HUES6 (cell line): ENCODE measurements around the gene GIMAP6.
A peak's percentile ranks its signal among the peaks of the same experiment; 100 is the strongest.
"Not testable (repeated sequence)": the region's sequence is repeated elsewhere in the genome, so short reads cannot be mapped to it uniquely, and the experiment has no call there.

Source experiments
- H3K27ac ChIP-seq: 2 replicates; pipeline ENCODE4 v1.7.0; 2013; ENCODE audit warnings: low read depth, mild to moderate bottlenecking, low read length, inconsistent platforms
- H3K27me3 ChIP-seq: 2 replicates; pipeline ENCODE4 v1.6.1; 2013; ENCODE audit warnings: low read length; ENCODE audit not compliant: control insufficient read depth, insufficient read depth
- H3K36me3 ChIP-seq: 2 replicates; pipeline ENCODE4 v1.6.1; 2013; ENCODE audit warnings: low read length; ENCODE audit not compliant: control insufficient read depth, insufficient read depth
- H3K4me1 ChIP-seq: 2 replicates; pipeline ENCODE4 v1.6.1; 2013; ENCODE audit warnings: low read length; ENCODE audit not compliant: control insufficient read depth, insufficient read depth
- H3K4me3 ChIP-seq: 2 replicates; pipeline ENCODE4 v1.5.1; 2013; ENCODE audit warnings: low read depth, low read length
- H3K9ac ChIP-seq: one replicate; pipeline ENCODE4 v1.6.1; 2013; ENCODE audit warnings: mild to moderate bottlenecking, low read length
- H3K9me3 ChIP-seq: 2 replicates; pipeline ENCODE4 v1.6.1; 2013; ENCODE audit warnings: low read depth, low read length; ENCODE audit not compliant: control insufficient read depth, insufficient read depth

Gene GIMAP6

GRCh38 chr7:150631866-150632864 lies at the start of gene GIMAP6:
GIMAP6 (minus strand) TSS chr7:150632385; CDS start chr7:150630142, 2,243 bp downstream.
- H3K27me3 ChIP-seq = no peaks in the 10 kb centered on the region; the same call in 1 of the 2 replicates
- H3K4me1 ChIP-seq = no peaks in the 10 kb centered on the region
- no peak within 1 kb of the TSS for H3K4me3 ChIP-seq
- H3K9ac ChIP-seq = no peak within 1 kb of the TSS
- no peaks in the 10 kb centered on the region for H3K36me3 ChIP-seq
- H3K9me3 ChIP-seq = peaks cover 3% of the 10 kb centered on the region
- H3K27ac ChIP-seq = no peak within 1 kb of the TSS

- H3K4me3 ChIP-seq, H3K27ac ChIP-seq, H3K9me3 ChIP-seq, H3K4me1 ChIP-seq, H3K9ac ChIP-seq, H3K36me3 ChIP-seq: not testable (repeated sequence)
- H3K27me3 ChIP-seq = peaks cover 15% of the 10 kb centered on the region; the same call in 1 of the 2 replicates
These were observed 48.2 kb upstream of the GIMAP6 start for GRCh38 chr7:150680364-150680763.

- not testable (repeated sequence) for H3K27ac ChIP-seq, H3K9me3 ChIP-seq, H3K27me3 ChIP-seq, H3K36me3 ChIP-seq, H3K4me1 ChIP-seq, H3K9ac ChIP-seq
- peak overlapping the region; percentile 20; the same call in 1 of the 2 replicates for H3K4me3 ChIP-seq
These were observed 46.4 kb upstream of the GIMAP6 start for GRCh38 chr7:150678601-150679000.

- not testable (repeated sequence) for H3K9me3 ChIP-seq, H3K4me3 ChIP-seq, H3K27ac ChIP-seq, H3K36me3 ChIP-seq, H3K4me1 ChIP-seq, H3K27me3 ChIP-seq, H3K9ac ChIP-seq
These were observed 44.7 kb upstream of the GIMAP6 start for GRCh38 chr7:150676854-150677253.

- H3K27me3 ChIP-seq, H3K36me3 ChIP-seq, H3K27ac ChIP-seq, H3K9me3 ChIP-seq, H3K4me3 ChIP-seq, H3K9ac ChIP-seq, H3K4me1 ChIP-seq: not testable (repeated sequence)
These were observed 44.1 kb upstream of the GIMAP6 start for GRCh38 chr7:150676276-150676675.

GRCh38 chr7:150675714-150676113 lies 43.5 kb upstream of the GIMAP6 start:
- Histone ChIP-seq H3K4me3 (no peak overlapping the region), H3K27ac (no peak overlapping the region), H3K9me3 (no peaks in the 10 kb centered on the region), H3K27me3 (no peaks in the 10 kb centered on the region), H3K4me1 (no peaks in the 10 kb centered on the region), H3K36me3 (no peaks in the 10 kb centered on the region), H3K9ac (no peak overlapping the region)

- not testable (repeated sequence) for H3K27me3 ChIP-seq, H3K36me3 ChIP-seq, H3K27ac ChIP-seq, H3K9ac ChIP-seq, H3K4me3 ChIP-seq, H3K9me3 ChIP-seq, H3K4me1 ChIP-seq
These were observed 39.8 kb upstream of the GIMAP6 start for GRCh38 chr7:150671798-150672585.

GRCh38 chr7:150668977-150669376 lies 36.8 kb upstream of the GIMAP6 start:
- Histone ChIP-seq H3K9me3 (0 out of 2 replicates have a peak, but pooled peaks cover 3% of the 10 kb centered on the region), H3K4me3 (no peak overlapping the region), H3K27me3 (peaks cover 19% of the 10 kb centered on the region), H3K27ac (no peak overlapping the region), H3K36me3 (no peaks in the 10 kb centered on the region), H3K4me1 (no peaks in the 10 kb centered on the region), H3K9ac (no peak overlapping the region)

GRCh38 chr7:150668472-150668911 lies 36.3 kb upstream of the GIMAP6 start:
- Histone ChIP-seq H3K27ac (no peak overlapping the region), H3K9me3 (0 out of 2 replicates have a peak, but pooled peaks cover 3% of the 10 kb centered on the region), H3K27me3 (peaks cover 19% of the 10 kb centered on the region), H3K4me1 (no peaks in the 10 kb centered on the region), H3K4me3 (no peak overlapping the region), H3K36me3 (no peaks in the 10 kb centered on the region), H3K9ac (no peak overlapping the region)

- H3K9ac ChIP-seq = no peak overlapping the region
- no peak overlapping the region for H3K27ac ChIP-seq
- H3K27me3 ChIP-seq = peaks cover 19% of the 10 kb centered on the region
- H3K4me3 ChIP-seq = no peak overlapping the region
- H3K4me1 ChIP-seq = no peaks in the 10 kb centered on the region
- 0 out of 2 replicates have a peak, but pooled peaks cover 3% of the 10 kb centered on the region for H3K9me3 ChIP-seq
- H3K36me3 ChIP-seq = no peaks in the 10 kb centered on the region
These were observed 34.2 kb upstream of the GIMAP6 start for GRCh38 chr7:150666412-150666811.

GRCh38 chr7:150665896-150666295 lies 33.7 kb upstream of the GIMAP6 start:
- Histone ChIP-seq H3K27me3 (peaks cover 19% of the 10 kb centered on the region), H3K9ac (no peak overlapping the region), H3K36me3 (no peaks in the 10 kb centered on the region), H3K9me3 (0 out of 2 replicates have a peak, but pooled peaks cover 3% of the 10 kb centered on the region), H3K4me1 (no peaks in the 10 kb centered on the region), H3K27ac (no peak overlapping the region), H3K4me3 (no peak overlapping the region)
